Measurements from ENCODE around the gene CLSTN3. TPM values are rescaled to one million over a fixed set of nuclear protein-coding genes. Genes with fewer than 3 reads are reported as not detected.
A peak's percentile ranks its signal among the peaks of the same experiment; 100 is the strongest.

CLSTN3 gene
- total and polyA plus RNA-seq, 10 of the 15 experiments (the other 5 are each of a cell fraction or from before 2014, with no cell fraction given) = 0.09 to 35.9 (median 11.3) TPM

DNA sequence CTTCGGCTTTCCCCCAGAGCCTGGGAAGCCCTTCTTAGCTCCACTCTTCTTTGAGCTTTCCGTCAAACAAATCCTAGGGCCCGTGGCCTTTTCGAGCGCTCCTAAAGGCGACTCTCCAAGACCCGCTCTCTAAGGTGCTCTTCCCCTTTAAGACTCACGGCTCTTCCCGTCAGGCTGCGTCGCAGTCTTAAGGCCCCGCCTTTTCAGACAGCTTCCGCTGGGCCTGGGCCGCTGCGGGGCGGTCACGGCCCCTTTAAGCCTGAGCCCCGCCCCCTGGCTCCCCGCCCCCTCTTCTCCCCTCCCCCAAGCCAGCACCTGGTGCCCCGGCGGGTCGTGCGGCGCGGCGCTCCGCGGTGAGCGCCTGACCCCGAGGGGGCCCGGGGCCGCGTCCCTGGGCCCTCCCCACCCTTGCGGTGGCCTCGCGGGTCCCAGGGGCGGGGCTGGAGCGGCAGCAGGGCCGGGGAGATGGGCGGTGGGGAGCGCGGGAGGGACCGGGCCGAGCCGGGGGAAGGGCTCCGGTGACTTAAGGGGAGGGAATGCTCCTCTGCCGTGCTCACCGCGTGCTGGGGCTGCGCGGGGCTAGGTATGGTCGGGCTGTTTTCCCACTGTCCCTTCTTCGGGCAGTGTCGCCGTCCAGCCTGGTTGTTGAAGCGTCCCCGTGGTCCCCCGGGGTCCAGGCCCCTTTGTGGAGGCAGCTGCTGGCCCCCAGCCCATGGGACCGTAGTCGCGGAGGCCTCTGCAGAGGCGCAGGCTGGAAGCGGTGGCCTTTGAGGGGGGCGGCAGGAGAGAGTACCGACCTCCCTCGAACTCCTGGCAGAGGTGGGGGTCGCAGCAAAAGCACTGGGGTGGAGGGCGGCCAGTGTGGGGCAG is 59.5 kb downstream of the CLSTN3 start, which contains the start of gene PEX5:
Gene PEX5 (plus strand): TSS at position 289 of the 870 bp plus-strand sequence. CDS start 692 bp downstream, outside the sequence.
- H2AFZ ChIP-seq (ENCODE audit: control insufficient read depth, low read depth, low read length) = peak within 1 kb of the TSS; percentile 84
- H3K9me3 ChIP-seq (replicated peaks; ENCODE audit: control insufficient read depth, insufficient read depth, low read length) = no peaks in the 10 kb centered on the region
- RAD21 ChIA-PET (ENCODE audit: unreplicated experiment) = no interaction called here
- in situ Hi-C loops (cut with MboI) = no loop called here
- no peaks in the 10 kb centered on the region for H3K36me3 ChIP-seq (ENCODE audit: control insufficient read depth in 2 of 2, insufficient read depth in 2 of 2, low read length in 1 of 2)
- FAIRE-seq (peak; percentile 44), ATAC-seq (peak; percentile 97), DNase-seq (ENCODE audit: low read depth, low spot score) (peak; percentile 52)
- peak within 1 kb of the TSS; percentile 59 for H3K27ac ChIP-seq (ENCODE audit: control insufficient read depth, insufficient read depth)
- POLR2A ChIA-PET = interaction anchor here (0.5 kb wide), 1 partner anchor 218 kb away, joined by 5 read pairs; no protein-coding TSS in a partner anchor
- SMC1A ChIA-PET (ENCODE audit: uncharacterized antibody, unreplicated experiment) = interaction anchor here (0.9 kb wide), 1 partner anchor 453 kb away, joined by 3 read pairs; no protein-coding TSS in a partner anchor
- no TSS peak for BruUV-seq (replicated peaks)
- peaks cover 6% of the 10 kb centered on the region for H3K79me2 ChIP-seq (ENCODE audit: control insufficient read depth, insufficient read depth, low read length)
- peak within 1 kb of the TSS; percentile 87 for H3K4me2 ChIP-seq (ENCODE audit: control insufficient read depth, insufficient read depth)
- 0 out of 2 replicates have a peak, but pooled peaks cover 3% of the 10 kb centered on the region for H3K4me1 ChIP-seq (ENCODE audit: control insufficient read depth, insufficient read depth, low read length)
- no peaks in the 10 kb centered on the region for H4K20me1 ChIP-seq (ENCODE audit: control insufficient read depth, insufficient read depth)
- CTCF ChIA-PET = interaction anchor here (0.6 to 1.6 kb wide), 7 partner anchors 27 to 787 kb away, joined by 3 to 5 read pairs (median 3); no protein-coding TSS in a partner anchor
- intact Hi-C loops (cut with micrococcal nuclease; ENCODE audit: unreplicated experiment) = loop anchor here (2.0 kb wide), 1 partner anchor 47 kb away; no protein-coding TSS in a partner anchor
- H3K4me3 ChIP-seq = peak within 1 kb of the TSS; percentile 74
- H3K27me3 ChIP-seq (replicated peaks in 1 of 2; ENCODE audit: control insufficient read depth in 2 of 2, insufficient read depth in 2 of 2, low read length in 1 of 2) = no peaks in the 10 kb centered on the region
- WGBS (ENCODE audit: insufficient coverage, insufficient replicate concordance, low lambda C conversion rate, missing lambda C conversion rate) = 2% methylated on average over 64 of the region's 68 CpGs
- peak within 1 kb of the TSS; percentile 76 for H3K9ac ChIP-seq (ENCODE audit: control insufficient read depth, insufficient read depth, low read length)
- TF ChIP-seq DPF2 (IDR thresholded peaks at IDR 0.05) = 0 out of 2 replicates have a peak, but pooled peaks have one; percentile 6
- TF ChIP-seq, protein P1, sequence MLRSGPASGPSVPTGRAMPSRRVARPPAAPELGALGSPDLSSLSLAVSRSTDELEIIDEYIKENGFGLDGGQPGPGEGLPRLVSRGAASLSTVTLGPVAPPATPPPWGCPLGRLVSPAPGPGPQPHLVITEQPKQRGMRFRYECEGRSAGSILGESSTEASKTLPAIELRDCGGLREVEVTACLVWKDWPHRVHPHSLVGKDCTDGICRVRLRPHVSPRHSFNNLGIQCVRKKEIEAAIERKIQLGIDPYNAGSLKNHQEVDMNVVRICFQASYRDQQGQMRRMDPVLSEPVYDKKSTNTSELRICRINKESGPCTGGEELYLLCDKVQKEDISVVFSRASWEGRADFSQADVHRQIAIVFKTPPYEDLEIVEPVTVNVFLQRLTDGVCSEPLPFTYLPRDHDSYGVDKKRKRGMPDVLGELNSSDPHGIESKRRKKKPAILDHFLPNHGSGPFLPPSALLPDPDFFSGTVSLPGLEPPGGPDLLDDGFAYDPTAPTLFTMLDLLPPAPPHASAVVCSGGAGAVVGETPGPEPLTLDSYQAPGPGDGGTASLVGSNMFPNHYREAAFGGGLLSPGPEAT (IDR thresholded peaks at IDR 0.05; ENCODE audit: low read depth) = peak; percentile 99
- no peak for TF ChIP-seq ZNF217 (IDR thresholded peaks at IDR 0.05)
- TF ChIP-seq TCF3 (IDR thresholded peaks at IDR 0.05; ENCODE audit: borderline replicate concordance, insufficient read depth, low read depth, low read length) = peak; percentile 80
- peak; percentile 36; the same call in 1 of the 2 replicates for TF ChIP-seq NR2F1 (conservative IDR thresholded peaks at IDR 0.05)
- TF ChIP-seq CBFB (IDR thresholded peaks at IDR 0.05; ENCODE audit: low read depth) = no peak
- TF ChIP-seq CREB1 (IDR thresholded peaks at IDR 0.05; ENCODE audit: low read depth) = peak; percentile 62
- TF ChIP-seq CREM (IDR thresholded peaks at IDR 0.05; ENCODE audit: low read depth) = peak; percentile 44; the same call in 1 of the 2 replicates
- TF ChIP-seq, protein P2, sequence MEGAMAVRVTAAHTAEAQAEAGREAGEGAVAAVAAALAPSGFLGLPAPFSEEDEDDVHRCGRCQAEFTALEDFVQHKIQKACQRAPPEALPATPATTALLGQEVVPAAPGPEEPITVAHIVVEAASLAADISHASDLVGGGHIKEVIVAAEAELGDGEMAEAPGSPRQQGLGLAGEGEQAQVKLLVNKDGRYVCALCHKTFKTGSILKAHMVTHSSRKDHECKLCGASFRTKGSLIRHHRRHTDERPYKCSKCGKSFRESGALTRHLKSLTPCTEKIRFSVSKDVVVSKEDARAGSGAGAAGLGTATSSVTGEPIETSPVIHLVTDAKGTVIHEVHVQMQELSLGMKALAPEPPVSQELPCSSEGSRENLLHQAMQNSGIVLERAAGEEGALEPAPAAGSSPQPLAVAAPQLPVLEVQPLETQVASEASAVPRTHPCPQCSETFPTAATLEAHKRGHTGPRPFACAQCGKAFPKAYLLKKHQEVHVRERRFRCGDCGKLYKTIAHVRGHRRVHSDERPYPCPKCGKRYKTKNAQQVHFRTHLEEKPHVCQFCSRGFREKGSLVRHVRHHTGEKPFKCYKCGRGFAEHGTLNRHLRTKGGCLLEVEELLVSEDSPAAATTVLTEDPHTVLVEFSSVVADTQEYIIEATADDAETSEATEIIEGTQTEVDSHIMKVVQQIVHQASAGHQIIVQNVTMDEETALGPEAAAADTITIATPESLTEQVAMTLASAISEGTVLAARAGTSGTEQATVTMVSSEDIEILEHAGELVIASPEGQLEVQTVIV (IDR thresholded peaks at IDR 0.05; ENCODE audit: borderline replicate concordance, partially characterized antibody) = peak; percentile 80
- peak; percentile 32; the same call in 1 of the 2 replicates for TF ChIP-seq HCFC1 (IDR thresholded peaks at IDR 0.05; ENCODE audit: low read length)
- TF ChIP-seq, protein P3, sequence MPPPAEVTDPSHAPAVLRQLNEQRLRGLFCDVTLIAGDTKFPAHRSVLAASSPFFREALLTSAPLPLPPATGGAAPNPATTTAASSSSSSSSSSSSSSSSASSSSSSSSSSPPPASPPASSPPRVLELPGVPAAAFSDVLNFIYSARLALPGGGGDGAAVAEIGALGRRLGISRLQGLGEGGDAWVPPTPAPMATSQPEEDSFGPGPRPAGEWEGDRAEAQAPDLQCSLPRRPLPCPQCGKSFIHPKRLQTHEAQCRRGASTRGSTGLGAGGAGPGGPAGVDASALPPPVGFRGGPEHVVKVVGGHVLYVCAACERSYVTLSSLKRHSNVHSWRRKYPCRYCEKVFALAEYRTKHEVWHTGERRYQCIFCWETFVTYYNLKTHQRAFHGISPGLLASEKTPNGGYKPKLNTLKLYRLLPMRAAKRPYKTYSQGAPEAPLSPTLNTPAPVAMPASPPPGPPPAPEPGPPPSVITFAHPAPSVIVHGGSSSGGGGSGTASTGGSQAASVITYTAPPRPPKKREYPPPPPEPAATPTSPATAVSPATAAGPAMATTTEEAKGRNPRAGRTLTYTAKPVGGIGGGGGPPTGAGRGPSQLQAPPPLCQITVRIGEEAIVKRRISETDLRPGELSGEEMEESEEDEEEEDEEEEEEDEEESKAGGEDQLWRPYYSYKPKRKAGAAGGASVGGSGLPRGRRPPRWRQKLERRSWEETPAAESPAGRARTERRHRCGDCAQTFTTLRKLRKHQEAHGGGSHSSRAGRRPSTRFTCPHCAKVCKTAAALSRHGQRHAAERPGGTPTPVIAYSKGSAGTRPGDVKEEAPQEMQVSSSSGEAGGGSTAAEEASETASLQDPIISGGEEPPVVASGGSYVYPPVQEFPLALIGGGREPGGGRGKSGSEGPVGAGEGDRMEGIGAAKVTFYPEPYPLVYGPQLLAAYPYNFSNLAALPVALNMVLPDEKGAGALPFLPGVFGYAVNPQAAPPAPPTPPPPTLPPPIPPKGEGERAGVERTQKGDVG (CRISPR knock-in tag; IDR thresholded peaks at IDR 0.05) = no peak
- TF ChIP-seq ATF7 (IDR thresholded peaks at IDR 0.05; ENCODE audit: low read depth) = no peak
- TF ChIP-seq BHLHE40 (IDR thresholded peaks at IDR 0.05; ENCODE audit: borderline replicate concordance in 1 of 2, low read depth in 2 of 2, low read length in 1 of 2) = peak in 1 of 2 experiments; percentile 46; a peak in 2 of 4 replicates
- no peak for TF ChIP-seq IKZF1 (conservative IDR thresholded peaks at IDR 0.05)
